ENCODE measurements around the gene PIGP.
"Not testable (repeated sequence)": the region's sequence is repeated elsewhere in the genome, so short reads cannot be mapped to it uniquely, and the experiment has no call there.

DNA sequence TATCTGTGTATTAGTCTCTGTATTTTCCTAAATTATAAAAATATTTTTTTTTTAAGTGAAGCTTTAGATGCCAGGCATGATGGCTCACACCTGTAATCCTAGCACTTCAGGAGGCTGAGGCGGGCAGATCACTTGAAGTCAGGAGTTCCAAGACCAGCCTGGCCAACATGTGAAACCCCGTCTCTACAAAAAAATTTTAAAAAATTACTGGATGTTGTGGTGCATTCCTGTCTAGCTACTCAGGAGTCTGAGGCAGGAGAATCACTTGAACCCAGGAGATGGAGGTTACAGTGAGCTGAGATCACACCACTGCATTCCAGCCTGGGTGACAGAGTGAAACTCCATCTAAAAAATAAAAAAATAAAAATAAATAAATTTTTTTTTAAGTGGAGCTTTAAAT, 43.6 kb upstream of the PIGP start:
- TF ChIP-seq, protein P1, sequence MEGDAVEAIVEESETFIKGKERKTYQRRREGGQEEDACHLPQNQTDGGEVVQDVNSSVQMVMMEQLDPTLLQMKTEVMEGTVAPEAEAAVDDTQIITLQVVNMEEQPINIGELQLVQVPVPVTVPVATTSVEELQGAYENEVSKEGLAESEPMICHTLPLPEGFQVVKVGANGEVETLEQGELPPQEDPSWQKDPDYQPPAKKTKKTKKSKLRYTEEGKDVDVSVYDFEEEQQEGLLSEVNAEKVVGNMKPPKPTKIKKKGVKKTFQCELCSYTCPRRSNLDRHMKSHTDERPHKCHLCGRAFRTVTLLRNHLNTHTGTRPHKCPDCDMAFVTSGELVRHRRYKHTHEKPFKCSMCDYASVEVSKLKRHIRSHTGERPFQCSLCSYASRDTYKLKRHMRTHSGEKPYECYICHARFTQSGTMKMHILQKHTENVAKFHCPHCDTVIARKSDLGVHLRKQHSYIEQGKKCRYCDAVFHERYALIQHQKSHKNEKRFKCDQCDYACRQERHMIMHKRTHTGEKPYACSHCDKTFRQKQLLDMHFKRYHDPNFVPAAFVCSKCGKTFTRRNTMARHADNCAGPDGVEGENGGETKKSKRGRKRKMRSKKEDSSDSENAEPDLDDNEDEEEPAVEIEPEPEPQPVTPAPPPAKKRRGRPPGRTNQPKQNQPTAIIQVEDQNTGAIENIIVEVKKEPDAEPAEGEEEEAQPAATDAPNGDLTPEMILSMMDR (IDR thresholded peaks at IDR 0.05), result not testable (repeated sequence)
- TF ChIP-seq POLR2A (IDR thresholded peaks at IDR 0.05), result not testable (repeated sequence)

All from prostate gland (tissue), 2 donors.